Measurements from ENCODE around the gene RAG1. TPM values are rescaled to one million over a fixed set of nuclear protein-coding genes. Genes with fewer than 3 reads are reported as not detected.

Gene RAG1
- total RNA-seq = 1.9 and 2.0 TPM in 2 replicates

GRCh38 chr11:36567694-36568093 lies at the start of gene RAG1:
RAG1 (plus strand) TSS chr11:36568007; CDS start chr11:36573305, 5,298 bp downstream.

GRCh38 chr11:36594316-36594989 lies 26.6 kb downstream of the RAG1 start, which contains the start of gene IFTAP:
IFTAP (plus strand) TSS chr11:36594502; CDS start chr11:36610104, 15,602 bp downstream.

DNA sequence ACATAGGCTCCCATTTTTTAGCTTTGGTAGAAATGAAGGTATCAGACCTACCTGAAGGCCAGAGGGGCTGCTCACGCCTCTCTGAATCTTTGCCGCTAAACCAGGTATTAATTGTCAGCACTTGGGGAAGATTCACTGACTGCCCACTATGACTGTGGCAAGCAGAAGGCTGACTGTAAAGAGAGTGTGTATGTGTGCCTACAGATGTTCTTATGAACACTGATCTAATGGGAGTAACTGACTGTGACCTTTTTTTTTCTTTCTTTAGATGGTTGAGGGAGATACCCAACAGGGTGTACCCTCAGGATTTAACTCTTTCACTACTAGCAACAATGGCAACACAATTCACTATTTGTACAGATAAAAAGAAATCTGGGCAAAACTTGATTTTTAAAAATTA lies 30.2 kb downstream of the RAG1 start, which contains the start of gene RAG2:
RAG2 (minus strand) TSS at position 186 of the 400 bp plus-strand sequence. CDS start 4,068 bp downstream, outside the sequence.

Other genes with a start within 250 kb of the RAG1 start
- 17.3 and 20.6 TPM in 2 replicates for gene TRAF6, start 57.7 kb upstream of the RAG1 start, total RNA-seq
- 22.4 and 34.3 TPM in 2 replicates for gene IFTAP, start 26.5 kb downstream of the RAG1 start, total RNA-seq
- gene RAG2, start 30.2 kb downstream of the RAG1 start, total RNA-seq = not detected in 2 replicates